VCaP (cell line): ENCODE results near the gene UXS1.

ENCODE experiments used
- H3K27ac ChIP-seq: fragments of 450-650 bp; 2 replicates; pipeline ENCODE4 v1.5.1; 2017
- CTCF ChIP-seq: fragments of 450-650 bp; conservative IDR thresholded peaks from 2 replicates; pipeline ENCODE4 v1.5.1; 2017; ENCODE audit warnings: mild to moderate bottlenecking, moderate library complexity

Gene UXS1

GRCh38 chr2:106106622-106107508 is 87.2 kb downstream of the UXS1 start:
- H3K27ac ChIP-seq, result no peak overlapping the region

GRCh38 chr2:106105151-106105922 is 88.8 kb downstream of the UXS1 start:
- no peak overlapping the region for H3K27ac ChIP-seq
- no peak for TF ChIP-seq CTCF

More at GRCh38 chr2:106106622-106107508, 87.2 kb downstream of the UXS1 start:
- no peak for TF ChIP-seq CTCF

- no peak overlapping the region for H3K27ac ChIP-seq
Observed at GRCh38 chr2:106104332-106105062, 89.6 kb downstream of the UXS1 start.

GRCh38 chr2:106099691-106100090 is 94.4 kb downstream of the UXS1 start:
- TF ChIP-seq CTCF, result no peak
- H3K27ac ChIP-seq, result no peak overlapping the region

More at GRCh38 chr2:106104332-106105062, 89.6 kb downstream of the UXS1 start:
- TF ChIP-seq CTCF, result peak; percentile 91

- H3K27ac ChIP-seq, result no peak overlapping the region
- TF ChIP-seq CTCF, result no peak
Observed at GRCh38 chr2:106098664-106099063, 95.4 kb downstream of the UXS1 start.

- peak; percentile 56; the same call in 1 of the 2 replicates for TF ChIP-seq CTCF
Observed at GRCh38 chr2:106098081-106098480, 96.0 kb downstream of the UXS1 start.

More at GRCh38 chr2:106098081-106098480, 96.0 kb downstream of the UXS1 start:
- no peak overlapping the region for H3K27ac ChIP-seq
